AG04449 (cell line): ENCODE measurements around the gene PCCB.
"Not testable (repeated sequence)": the region's sequence is repeated elsewhere in the genome, so short reads cannot be mapped to it uniquely, and the experiment has no call there.

ENCODE experiments used
- CTCF ChIA-PET: fragments of 350-600 bp; formaldehyde crosslinking; extraction: SDS; loops from one replicate; lab custom pipeline; 2021; ENCODE audit warnings: antibody characterized with exemption; lab: Yijun Ruan, JAX
- POLR2A ChIA-PET: fragments of 400-600, 350-600 bp; formaldehyde crosslinking; extraction: SDS; loops from one replicate; lab custom pipeline; 2020; ENCODE audit warnings: antibody characterized with exemption, inconsistent platforms; lab: Yijun Ruan, JAX
- DNase-seq: peaks from one replicate; pipeline ENCODE4 v3.0.0-alpha.2; 2010; ENCODE audit warnings: low read depth, low spot score
- H3K4me3 ChIP-seq: 2 replicates; pipeline ENCODE4 v1.5.1; 2011; ENCODE audit warnings: low read depth, mild to moderate bottlenecking, control low read depth, low read length
- CTCF ChIP-seq: IDR thresholded peaks from one replicate; pipeline ENCODE4 v1.5.1; 2011; ENCODE audit warnings: mild to moderate bottlenecking, moderate library complexity, low read length, control low read depth, inconsistent platforms; ENCODE audit not compliant: insufficient read depth; ENCODE audit errors: missing control alignments

The PCCB gene

DNA sequence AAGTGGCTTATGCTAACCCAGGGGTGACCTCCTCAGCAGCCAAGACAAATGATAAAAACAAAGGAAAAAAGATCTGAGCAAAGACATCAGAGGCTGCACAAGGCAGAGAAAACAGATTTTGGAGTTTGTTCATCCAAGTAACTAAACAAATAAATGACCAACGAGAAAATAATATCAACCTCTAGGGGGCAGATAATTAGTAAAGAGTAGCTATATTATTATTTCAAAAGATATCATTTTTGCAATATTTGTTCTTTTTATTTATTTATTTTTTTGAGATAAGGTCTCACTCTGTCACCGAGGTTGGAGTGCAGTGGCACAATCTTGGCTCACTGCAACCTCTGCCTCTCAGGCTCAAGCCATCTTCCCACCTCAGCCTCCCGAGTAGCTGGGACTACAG, 101.8 kb downstream of the PCCB start:
- POLR2A ChIA-PET, result interaction anchor here (1.1 kb wide), 1 partner anchor 400 kb away, joined by 4 read pairs; the partner anchor contains the start of gene STAG1
- CTCF ChIA-PET, result interaction anchor here (0.9 to 4.1 kb wide), 8 partner anchors 9 to 662 kb away, joined by 3 to 18 read pairs (median 6); partner anchors contain the start of gene STAG1
- TF ChIP-seq CTCF, result no peak
- no peak overlapping the region for H3K4me3 ChIP-seq
- DNase-seq, result no peak

DNA sequence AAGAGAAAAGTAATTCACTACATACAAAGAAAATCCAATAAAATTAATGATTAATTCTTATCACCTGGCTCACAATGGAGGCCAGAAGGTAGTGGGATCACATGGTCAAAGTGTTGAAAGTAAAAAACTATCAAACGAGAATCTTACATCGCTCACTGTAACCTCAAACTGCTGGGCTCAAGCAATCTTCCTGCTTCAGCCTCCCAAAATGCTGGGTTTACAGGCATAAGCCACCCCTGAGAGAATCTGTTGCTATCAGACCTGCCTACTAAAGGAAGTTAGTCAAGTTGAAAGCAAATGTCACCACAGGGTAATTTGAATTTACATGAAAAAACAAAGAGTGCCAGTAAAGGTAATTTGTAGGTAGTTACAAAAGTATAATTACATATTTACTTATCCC, 103.3 kb downstream of the PCCB start:
- no peak for TF ChIP-seq CTCF
- no peak for DNase-seq
- POLR2A ChIA-PET, result no interaction called here
- CTCF ChIA-PET, result interaction anchor here (4.1 kb wide), 1 partner anchor 399 kb away, joined by 18 read pairs; the partner anchor contains the start of gene STAG1
- H3K4me3 ChIP-seq, result no peak overlapping the region

- ChIA-PET CTCF (interaction anchor here (0.7 to 3.2 kb wide), 6 partner anchors 13 to 648 kb away, joined by 3 to 22 read pairs (median 4); no protein-coding TSS in a partner anchor), POLR2A (interaction anchor here (1.5 kb wide), 1 partner anchor 386 kb away, joined by 5 read pairs; the partner anchor contains the start of gene STAG1)
- TF ChIP-seq CTCF, result no peak
- DNase-seq, result peak; percentile 26
- no peak overlapping the region for H3K4me3 ChIP-seq
These were observed 116.1 kb downstream of the PCCB start for GRCh38 chr3:136366289-136366688.

- DNase-seq, H3K4me3 ChIP-seq, CTCF ChIA-PET, POLR2A ChIA-PET: not testable (repeated sequence)
These were observed 125.7 kb downstream of the PCCB start for GRCh38 chr3:136375800-136376199.

GRCh38 chr3:136377508-136377907, 127.4 kb downstream of the PCCB start:
- CTCF ChIA-PET, result interaction anchor here (7.8 kb wide), 1 partner anchor 14 kb away, joined by 59 read pairs; no protein-coding TSS in a partner anchor
- no peak for TF ChIP-seq CTCF

DNA sequence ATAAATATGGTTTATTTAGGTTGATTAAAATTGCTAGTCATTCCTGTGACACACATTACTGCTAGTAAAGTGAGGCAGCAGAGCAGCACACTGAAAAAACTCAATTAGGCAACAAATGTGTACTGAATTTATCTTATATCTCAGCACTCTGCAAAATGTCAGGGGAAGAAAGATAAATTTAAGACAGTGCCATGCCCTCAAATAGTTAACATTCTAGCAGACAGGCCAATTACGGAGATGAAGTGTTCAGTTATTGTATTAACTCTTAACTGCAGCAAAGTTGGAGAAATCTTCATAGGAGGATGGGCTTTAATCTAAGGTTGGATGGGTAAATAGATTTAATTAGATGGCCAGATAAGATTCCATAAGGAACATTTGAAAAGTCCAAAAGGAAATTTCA, 127.9 kb downstream of the PCCB start:
- CTCF ChIA-PET, result interaction anchor here (7.8 kb wide), 1 partner anchor 14 kb away, joined by 59 read pairs; no protein-coding TSS in a partner anchor
- no peak for TF ChIP-seq CTCF
- POLR2A ChIA-PET, result no interaction called here
- DNase-seq, result no peak
- no peak overlapping the region for H3K4me3 ChIP-seq

More at GRCh38 chr3:136377508-136377907, 127.4 kb downstream of the PCCB start:
- DNase-seq, result no peak
- POLR2A ChIA-PET, result no interaction called here
- H3K4me3 ChIP-seq, result no peak overlapping the region
